Trophoblast cell (in vitro differentiated cells and primary cell): Measurements from ENCODE around the gene HOXD10.

Experiments used
- DNase-seq, 2 donors: peaks; one replicate each; pipeline ENCODE4 v3.0.0-alpha.2; 2016
- H2AFZ ChIP-seq: 2 replicates; pipeline ENCODE4 v1.6.1; 2013; ENCODE audit warnings: low read length, moderate library complexity, mild to moderate bottlenecking; ENCODE audit not compliant: insufficient read depth, poor library complexity
- H2AK5ac ChIP-seq: 2 replicates; pipeline ENCODE4 v1.6.1; 2013; ENCODE audit warnings: mild to moderate bottlenecking, low read length
- H2BK120ac ChIP-seq: 2 replicates; pipeline ENCODE4 v1.6.1; 2013; ENCODE audit warnings: low read length, mild to moderate bottlenecking, moderate library complexity; ENCODE audit not compliant: insufficient read depth, poor library complexity
- H2BK12ac ChIP-seq: 2 replicates; pipeline ENCODE4 v1.6.1; 2013; ENCODE audit warnings: mild to moderate bottlenecking, low read length, moderate library complexity
- H2BK5ac ChIP-seq: 2 replicates; pipeline ENCODE4 v1.6.1; 2013; ENCODE audit warnings: low read length, low read depth, moderate library complexity, mild to moderate bottlenecking; ENCODE audit not compliant: poor library complexity
- H3K14ac ChIP-seq: 2 replicates; pipeline ENCODE4 v1.6.1; 2013; ENCODE audit warnings: mild to moderate bottlenecking, low read length
- H3K18ac ChIP-seq: 2 replicates; pipeline ENCODE4 v1.6.1; 2013; ENCODE audit warnings: mild to moderate bottlenecking, low read length
- H3K23ac ChIP-seq: 2 replicates; pipeline ENCODE4 v1.6.1; 2013; ENCODE audit warnings: low read length
- H3K27ac ChIP-seq: 2 replicates; pipeline ENCODE4 v1.5.1; 2013; ENCODE audit warnings: low read depth, mild to moderate bottlenecking, inconsistent platforms, low read length, moderate library complexity
- H3K27me3 ChIP-seq: 2 replicates; pipeline ENCODE4 v1.6.1; 2013; ENCODE audit warnings: inconsistent platforms, mild to moderate bottlenecking, low read length, moderate library complexity; ENCODE audit not compliant: insufficient read depth
- H3K36me3 ChIP-seq, 2 experiments: 1 replicate in 1 of 2; 2 replicates in 1 of 2; pipeline ENCODE4 v1.6.1; 2013; ENCODE audit warnings: low read length in 2 of 2, mild to moderate bottlenecking in 2 of 2, moderate library complexity in 1 of 2; ENCODE audit not compliant: insufficient read depth in 2 of 2, control insufficient read depth in 1 of 2
- H3K4ac ChIP-seq: 2 replicates; pipeline ENCODE4 v1.6.1; 2013; ENCODE audit warnings: low read depth, mild to moderate bottlenecking, low read length, moderate library complexity
- H3K4me1 ChIP-seq, 2 experiments: 1 replicate in 1 of 2; 2 replicates in 1 of 2; pipeline ENCODE4 v1.6.1; 2013; ENCODE audit warnings: low read length in 2 of 2, mild to moderate bottlenecking in 2 of 2, moderate library complexity in 1 of 2; ENCODE audit not compliant: insufficient read depth in 2 of 2, control insufficient read depth in 1 of 2
- H3K4me2 ChIP-seq: 2 replicates; pipeline ENCODE4 v1.6.1; 2013; ENCODE audit warnings: inconsistent platforms, mild to moderate bottlenecking, low read length, moderate library complexity
- H3K4me3 ChIP-seq: 2 replicates; pipeline ENCODE4 v1.5.1; 2013; ENCODE audit warnings: mild to moderate bottlenecking, low read depth, low read length, inconsistent platforms
- H3K79me1 ChIP-seq: one replicate; pipeline ENCODE4 v1.6.1; 2013; ENCODE audit warnings: low read length
- H3K79me2 ChIP-seq: 2 replicates; pipeline ENCODE4 v1.6.1; 2013; ENCODE audit warnings: low read length, mild to moderate bottlenecking; ENCODE audit not compliant: control insufficient read depth, insufficient read depth, poor library complexity
- H3K9ac ChIP-seq: 2 replicates; pipeline ENCODE4 v1.6.1; 2013; ENCODE audit warnings: mild to moderate bottlenecking, low read length
- H3K9me3 ChIP-seq: 2 replicates; pipeline ENCODE4 v1.6.1; 2013; ENCODE audit warnings: low read depth, mild to moderate bottlenecking, control low read depth, inconsistent platforms, low read length; ENCODE audit not compliant: insufficient read depth
- H4K12ac ChIP-seq: 2 replicates; pipeline ENCODE4 v1.6.1; 2013; ENCODE audit warnings: low read depth, mild to moderate bottlenecking, low read length, moderate library complexity
- H4K8ac ChIP-seq: 2 replicates; pipeline ENCODE4 v1.6.1; 2013; ENCODE audit warnings: low read depth, mild to moderate bottlenecking, low read length, moderate library complexity
- H4K91ac ChIP-seq: one replicate; pipeline ENCODE4 v1.6.1; 2013; ENCODE audit warnings: low read depth, mild to moderate bottlenecking, low read length, moderate library complexity
- WGBS: extraction: QIAGEN DNeasy Blood & Tissue Kit; methylation state at CpG from one replicate; pipeline ENCODE4 v1.1.7; 2013; ENCODE audit warnings: missing lambda C conversion rate; ENCODE audit not compliant: insufficient read length, insufficient coverage; ENCODE audit errors: extremely low coverage; 5-methylcytosine and 5-hydroxymethylcytosine counted together

HOXD10 gene

DNA sequence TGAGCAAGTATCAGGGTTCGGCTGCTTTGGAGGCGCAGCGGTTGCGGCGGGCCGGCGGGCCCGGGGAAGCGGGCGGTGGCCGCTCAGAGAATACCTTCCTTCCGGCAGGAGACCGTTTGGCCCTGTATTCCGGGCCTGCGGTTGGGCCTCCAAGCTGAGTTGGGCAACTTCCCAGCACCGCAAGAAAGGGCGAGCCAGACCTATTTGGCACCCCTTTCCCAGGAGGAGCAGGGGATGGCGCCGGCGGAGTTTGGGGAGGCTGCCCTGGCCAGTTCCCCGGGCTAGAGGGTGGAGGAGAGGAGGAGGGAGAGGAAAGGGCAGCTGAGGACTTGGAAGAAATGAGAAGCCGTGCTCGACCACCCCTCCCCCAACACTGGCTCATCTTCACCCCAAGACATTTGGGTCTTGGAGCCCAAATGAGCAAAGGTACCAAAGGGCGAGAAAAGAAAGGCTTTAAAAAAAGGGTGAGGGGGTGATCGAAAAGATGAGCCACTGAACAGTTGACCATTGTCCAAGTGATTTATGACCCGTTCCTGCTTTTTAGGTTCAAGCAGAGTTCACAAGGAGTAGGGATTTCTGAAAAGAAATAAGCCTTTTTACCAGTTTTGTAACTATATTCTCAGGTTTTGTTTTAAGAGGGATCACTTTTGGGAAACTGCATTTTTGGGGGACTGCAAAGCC lies 48.9 kb downstream of the HOXD10 start:
- Histone ChIP-seq H4K91ac (no peak overlapping the region), H3K9ac (no peak overlapping the region), H2BK120ac (no peak overlapping the region), H3K4me1 (no peaks in the 10 kb centered on the region), H3K18ac (no peak overlapping the region), H2AFZ (no peak overlapping the region), H3K4me2 (no peak overlapping the region), H3K79me1 (no peaks in the 10 kb centered on the region), H3K4ac (no peak overlapping the region), H3K4me3 (no peak overlapping the region), H3K14ac (no peak overlapping the region), H3K79me2 (no peaks in the 10 kb centered on the region), H2BK12ac (no peak overlapping the region), H3K36me3 (no peaks in the 10 kb centered on the region), H3K23ac (no peak overlapping the region), H3K27ac (no peak overlapping the region), H4K8ac (no peak overlapping the region), H3K27me3 (peaks cover 70% of the 10 kb centered on the region), H2BK5ac (no peak overlapping the region), H4K12ac (no peak overlapping the region), H3K9me3 (peaks cover 17% of the 10 kb centered on the region), H2AK5ac (no peak overlapping the region)
- no CpG with 5 or more reads among the region's 26 CpGs for WGBS
- DNase-seq = no peak

GRCh38 chr2:176166272-176166671 lies 49.7 kb downstream of the HOXD10 start:
- Histone ChIP-seq H3K4ac (no peak overlapping the region), H3K79me1 (no peaks in the 10 kb centered on the region), H3K4me3 (no peak overlapping the region), H3K9me3 (peaks cover 14% of the 10 kb centered on the region), H4K91ac (no peak overlapping the region), H4K12ac (no peak overlapping the region), H2AFZ (no peak overlapping the region), H3K27me3 (peaks cover 69% of the 10 kb centered on the region), H3K4me1 (no peaks in the 10 kb centered on the region), H3K18ac (no peak overlapping the region), H3K9ac (no peak overlapping the region), H3K4me2 (no peak overlapping the region), H2BK5ac (no peak overlapping the region), H2BK12ac (no peak overlapping the region), H3K14ac (no peak overlapping the region), H2BK120ac (no peak overlapping the region), H3K27ac (no peak overlapping the region), H2AK5ac (no peak overlapping the region), H4K8ac (no peak overlapping the region), H3K23ac (no peak overlapping the region), H3K36me3 (no peaks in the 10 kb centered on the region), H3K79me2 (no peaks in the 10 kb centered on the region)
- WGBS = no CpG with 5 or more reads among the region's 2 CpGs
- no peak for DNase-seq

DNA sequence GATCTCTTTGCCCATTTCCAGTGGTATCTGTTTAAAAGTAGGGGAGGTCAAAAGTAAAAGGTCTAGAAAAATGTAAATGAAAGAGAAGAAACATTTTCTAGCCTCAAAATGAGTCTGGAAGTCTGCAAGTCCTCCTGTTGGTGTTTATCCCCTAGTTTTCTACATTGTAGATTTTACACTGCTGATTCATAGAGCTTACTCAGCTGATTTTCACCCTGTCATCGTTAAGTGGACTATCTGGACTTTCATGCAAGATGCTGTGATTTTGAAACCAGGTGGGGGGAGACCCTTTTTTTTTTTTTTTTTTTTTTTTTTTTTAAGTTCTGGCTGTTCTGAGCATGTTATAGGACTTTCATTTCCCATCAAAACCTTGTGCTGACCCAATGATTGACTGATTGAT lies 50.8 kb downstream of the HOXD10 start:
- H2BK12ac ChIP-seq = no peak overlapping the region
- H3K36me3 ChIP-seq = no peaks in the 10 kb centered on the region
- H4K91ac ChIP-seq = no peak overlapping the region
- H3K9ac ChIP-seq = no peak overlapping the region
- DNase-seq = no peak
- H3K23ac ChIP-seq = no peak overlapping the region
- H2AK5ac ChIP-seq = no peak overlapping the region
- no peaks in the 10 kb centered on the region for H3K79me1 ChIP-seq
- peaks cover 69% of the 10 kb centered on the region for H3K27me3 ChIP-seq
- no peak overlapping the region for H4K12ac ChIP-seq
- no peak overlapping the region for H3K4ac ChIP-seq
- H3K18ac ChIP-seq = no peak overlapping the region
- H2BK120ac ChIP-seq = no peak overlapping the region
- no peak overlapping the region for H3K4me2 ChIP-seq
- H3K14ac ChIP-seq = no peak overlapping the region
- WGBS = no CpG with 5 or more reads among the region's 1 CpG
- H4K8ac ChIP-seq = no peak overlapping the region
- H3K27ac ChIP-seq = no peak overlapping the region
- peaks cover 0 to 6% of the 10 kb centered on the region in 2 experiments for H3K4me1 ChIP-seq
- H2BK5ac ChIP-seq = no peak overlapping the region
- H3K79me2 ChIP-seq = no peaks in the 10 kb centered on the region
- no peak overlapping the region for H2AFZ ChIP-seq
- H3K4me3 ChIP-seq = no peak overlapping the region
- peaks cover 21% of the 10 kb centered on the region for H3K9me3 ChIP-seq

- Histone ChIP-seq H3K27me3 (peaks cover 60% of the 10 kb centered on the region), H2BK12ac (no peak overlapping the region), H3K23ac (no peak overlapping the region), H3K14ac (no peak overlapping the region), H4K91ac (no peak overlapping the region), H3K4me3 (no peak overlapping the region), H2BK5ac (no peak overlapping the region), H2AFZ (no peak overlapping the region), H2AK5ac (no peak overlapping the region), H3K4me1 (peaks cover 0 to 6% of the 10 kb centered on the region in 2 experiments), H3K9me3 (peaks cover 12% of the 10 kb centered on the region), H3K18ac (no peak overlapping the region), H3K79me2 (no peaks in the 10 kb centered on the region), H3K9ac (no peak overlapping the region), H4K8ac (no peak overlapping the region), H3K4ac (no peak overlapping the region), H3K4me2 (no peak overlapping the region), H4K12ac (no peak overlapping the region), H2BK120ac (no peak overlapping the region), H3K79me1 (no peaks in the 10 kb centered on the region), H3K36me3 (no peaks in the 10 kb centered on the region), H3K27ac (no peak overlapping the region)
- DNase-seq = no peak
- WGBS = no CpG with 5 or more reads among the region's 5 CpGs
Measured at GRCh38 chr2:176169181-176169580, 52.6 kb downstream of the HOXD10 start.
